Lower lobe of right lung (tissue), 2 donors: ENCODE data around the gene NIFK. TPM values are rescaled to one million over a fixed set of nuclear protein-coding genes. Genes with fewer than 3 reads are reported as not detected.
"Not testable (repeated sequence)": the region's sequence is repeated elsewhere in the genome, so short reads cannot be mapped to it uniquely, and the experiment has no call there.

ENCODE experiments used
- ATAC-seq, 2 donors: fragments of 200-7000 bp; cut with Tn5 transposase; one replicate each; pipeline ENCODE4 v1.9.1; 2020 to 2022; ENCODE audit warnings: mild to moderate bottlenecking in 2 of 2, moderate library complexity in 2 of 2
- DNase-seq: peaks from one replicate; pipeline ENCODE4 v3.0.0-alpha.2; 2020
- H3K27ac ChIP-seq: fragments of 200-600 bp; one replicate; pipeline ENCODE4 v1.8.0; 2022
- H3K27me3 ChIP-seq: fragments of 200-600 bp; one replicate; pipeline ENCODE4 v1.8.0; 2022; ENCODE audit warnings: low read depth
- H3K36me3 ChIP-seq: fragments of 200-600 bp; one replicate; pipeline ENCODE4 v1.8.0; 2022; ENCODE audit warnings: mild to moderate bottlenecking
- H3K4me1 ChIP-seq: fragments of 200-600 bp; one replicate; pipeline ENCODE4 v1.8.0; 2022
- H3K4me3 ChIP-seq: fragments of 200-600 bp; one replicate; pipeline ENCODE4 v1.8.0; 2022; ENCODE audit warnings: mild to moderate bottlenecking
- H3K9me3 ChIP-seq: fragments of 200-600 bp; one replicate; pipeline ENCODE4 v1.8.0; 2022
- CTCF ChIP-seq: fragments of 200-600 bp; IDR thresholded peaks from one replicate; pipeline ENCODE4 v1.8.0; 2022; ENCODE audit warnings: antibody characterized with exemption, mild to moderate bottlenecking
- intact Hi-C: fragments of 100-400 bp; cut with DNase I; formaldehyde crosslinking; loops from one replicate; pipeline ENCODE4 v1.11.0; 2022
- total RNA-seq: library from RNA; stranded (reverse); fragmentation: NEBNext Ultra II Directional; extraction: Animal tissue kit (Norgen Biotek cat#: 25700); gene quantifications from one replicate; pipeline ENCODE4 v1.2.1, GENCODE V29; 2021
- donor health status: DM: no; HTN: yes; CAD: no; lungs with severe emphysema.

The NIFK gene
- total RNA-seq, 1 donor from 2014 or later, result 29.8 TPM

GRCh38 chr2:121696410-121696930, 40.2 kb downstream of the NIFK start:
- H3K9me3 ChIP-seq, result no peaks in the 10 kb centered on the region
- no peak for DNase-seq
- no peaks in the 10 kb centered on the region for H3K27me3 ChIP-seq
- TF ChIP-seq CTCF, result no peak
- no peak overlapping the region for H3K4me3 ChIP-seq
- H3K4me1 ChIP-seq, result peaks cover 16% of the 10 kb centered on the region
- intact Hi-C loops, result no loop called here
- H3K36me3 ChIP-seq, result no peaks in the 10 kb centered on the region
- no peak for ATAC-seq
- peak overlapping the region; percentile 26 for H3K27ac ChIP-seq

- Histone ChIP-seq H3K4me1 (peaks cover 13% of the 10 kb centered on the region), H3K9me3 (no peaks in the 10 kb centered on the region), H3K4me3 (no peak overlapping the region), H3K27ac (no peak overlapping the region), H3K27me3 (no peaks in the 10 kb centered on the region), H3K36me3 (no peaks in the 10 kb centered on the region)
- DNase-seq, result no peak
- intact Hi-C loops, result no loop called here
- no peak for ATAC-seq
- TF ChIP-seq CTCF, result no peak
These were observed 41.6 kb downstream of the NIFK start for GRCh38 chr2:121695171-121695451.

GRCh38 chr2:121694398-121695170, 42.1 kb downstream of the NIFK start:
- Histone ChIP-seq H3K27me3 (no peaks in the 10 kb centered on the region), H3K4me3 (no peak overlapping the region), H3K27ac (no peak overlapping the region), H3K9me3 (no peaks in the 10 kb centered on the region), H3K36me3 (no peaks in the 10 kb centered on the region), H3K4me1 (peaks cover 14% of the 10 kb centered on the region)
- ATAC-seq (no peak), DNase-seq (no peak)
- TF ChIP-seq CTCF, result no peak
- intact Hi-C loops, result no loop called here

GRCh38 chr2:121690572-121690971, 46.1 kb downstream of the NIFK start:
- DNase-seq, H3K4me3 ChIP-seq, H3K36me3 ChIP-seq, H3K9me3 ChIP-seq, ATAC-seq, H3K4me1 ChIP-seq, H3K27me3 ChIP-seq, intact Hi-C loops, H3K27ac ChIP-seq: not testable (repeated sequence)

GRCh38 chr2:121690095-121690494, 46.6 kb downstream of the NIFK start:
- no peak for TF ChIP-seq CTCF
- DNase-seq (no peak), ATAC-seq (no peak)

GRCh38 chr2:121689356-121689755, 47.3 kb downstream of the NIFK start:
- intact Hi-C loops, result no loop called here
- Histone ChIP-seq H3K4me1 (peaks cover 6% of the 10 kb centered on the region), H3K27me3 (no peaks in the 10 kb centered on the region), H3K36me3 (no peaks in the 10 kb centered on the region), H3K27ac (no peak overlapping the region), H3K4me3 (no peak overlapping the region), H3K9me3 (no peaks in the 10 kb centered on the region)
- TF ChIP-seq CTCF, result peak; percentile 29
- DNase-seq, result no peak
- ATAC-seq, result peak in 1 of 2 donors; percentile 32

More at GRCh38 chr2:121690095-121690494, 46.6 kb downstream of the NIFK start:
- Histone ChIP-seq H3K36me3 (no peaks in the 10 kb centered on the region), H3K9me3 (no peaks in the 10 kb centered on the region), H3K27ac (no peak overlapping the region), H3K4me1 (peaks cover 6% of the 10 kb centered on the region), H3K27me3 (no peaks in the 10 kb centered on the region), H3K4me3 (no peak overlapping the region)
- intact Hi-C loops, result no loop called here
